ENCODE results near the gene GLI3.

GRCh38 chr7:42167206-42167605 lies 69.8 kb downstream of the GLI3 start:
- TF ChIP-seq EZH2 (optimal IDR thresholded peaks at IDR 0.05; ENCODE audit: low read depth, low read length) (no peak), CTCF (IDR thresholded peaks at IDR 0.05; ENCODE audit: low read length) (no peak)
